Measurements from ENCODE around the gene KCNQ1.

The KCNQ1 gene

GRCh38 chr11:2805388-2806056, 360.7 kb downstream of the KCNQ1 start:
- no peak for DNase-seq (ENCODE audit: low read depth in 2 of 2)

- no peak for DNase-seq (ENCODE audit: low read depth in 2 of 2)
Observed at GRCh38 chr11:2806351-2807024, 361.7 kb downstream of the KCNQ1 start.

- DNase-seq (ENCODE audit: low read depth in 2 of 2), result no peak
Observed at GRCh38 chr11:2807025-2807681, 362.3 kb downstream of the KCNQ1 start.

GRCh38 chr11:2807801-2808241, 363.0 kb downstream of the KCNQ1 start:
- DNase-seq (ENCODE audit: low read depth in 2 of 2), result no peak

GRCh38 chr11:2808850-2809846, 364.3 kb downstream of the KCNQ1 start:
- DNase-seq (ENCODE audit: low read depth in 2 of 2), result no peak

- DNase-seq (ENCODE audit: low read depth in 2 of 2), result no peak
Observed at GRCh38 chr11:2809854-2810253, 365.0 kb downstream of the KCNQ1 start.

- DNase-seq (ENCODE audit: low read depth in 2 of 2), result no peak
Observed at GRCh38 chr11:2810411-2811205, 365.8 kb downstream of the KCNQ1 start.

- no peak for DNase-seq (ENCODE audit: low read depth in 2 of 2)
Observed at GRCh38 chr11:2811206-2812091, 366.6 kb downstream of the KCNQ1 start.

GRCh38 chr11:2812371-2812991, 367.7 kb downstream of the KCNQ1 start:
- no peak for DNase-seq (ENCODE audit: low read depth in 2 of 2)

- no peak for DNase-seq (ENCODE audit: low read depth in 2 of 2)
Observed at GRCh38 chr11:2813141-2813908, 368.5 kb downstream of the KCNQ1 start.

- DNase-seq (ENCODE audit: low read depth in 2 of 2), result no peak
Observed at GRCh38 chr11:2813968-2814367, 369.2 kb downstream of the KCNQ1 start.

- no peak for DNase-seq (ENCODE audit: low read depth in 2 of 2)
Observed at GRCh38 chr11:2814751-2815150, 369.9 kb downstream of the KCNQ1 start.

- no peak for DNase-seq (ENCODE audit: low read depth in 2 of 2)
Observed at GRCh38 chr11:2815762-2816496, 371.1 kb downstream of the KCNQ1 start.

- no peak for DNase-seq (ENCODE audit: low read depth in 2 of 2)
Observed at GRCh38 chr11:2816523-2816922, 371.7 kb downstream of the KCNQ1 start.

- DNase-seq (ENCODE audit: low read depth in 2 of 2), result no peak
Observed at GRCh38 chr11:2816941-2817421, 372.2 kb downstream of the KCNQ1 start.

GRCh38 chr11:2817431-2817830, 372.6 kb downstream of the KCNQ1 start:
- no peak for DNase-seq (ENCODE audit: low read depth in 2 of 2)

GRCh38 chr11:2818021-2818420, 373.2 kb downstream of the KCNQ1 start:
- DNase-seq (ENCODE audit: low read depth in 2 of 2), result no peak

GRCh38 chr11:2818503-2818902, 373.7 kb downstream of the KCNQ1 start:
- no peak for DNase-seq (ENCODE audit: low read depth in 2 of 2)

Measured in activated CD4-positive, alpha-beta T cell treated with anti-CD3 and anti-CD28 coated beads for 24 hours (primary cell).